SK-N-SH (cell line): ENCODE measurements around the gene GADL1. TPM values are rescaled to one million over a fixed set of nuclear protein-coding genes. Genes with fewer than 3 reads are reported as not detected.

Experiments used
- CTCF ChIA-PET: fragments of 300-600, 350-600 bp; formaldehyde crosslinking; extraction: SDS; loops from one replicate; lab custom pipeline; 2021; lab: Yijun Ruan, JAX
- POLR2A ChIA-PET: fragments of 350-600 bp; sonication (Branson Sonifier 250); formaldehyde crosslinking; extraction: SDS; loops from one replicate; lab custom pipeline; 2020; ENCODE audit warnings: antibody characterized with exemption, inconsistent platforms; lab: Yijun Ruan, JAX
- DNase-seq: peaks from one replicate; pipeline ENCODE4 v3.0.0; 2012
- H2AFZ ChIP-seq: fragments of 200-600 bp; sonication (generic); 2 replicates; pipeline ENCODE4 v1.8.1; 2016; ENCODE audit warnings: antibody characterized with exemption, mild to moderate bottlenecking, low read depth
- H3F3A ChIP-seq: fragments of 200-600 bp; sonication (generic); replicated peaks from 2 replicates; pipeline ENCODE3; 2016; ENCODE audit warnings: antibody characterized with exemption, mild to moderate bottlenecking; ENCODE audit not compliant: insufficient read depth
- H3K27ac ChIP-seq, 2 experiments: fragments of 200-500 bp in 1 of 2; fragments of 200-600 bp in 1 of 2; sonication (Bioruptor generic) in 1 of 2; sonication (generic), shearing (Covaris generic) in 1 of 2; 2 replicates each; pipeline versions ENCODE4 v1.5.1 to v1.6.1; 2014 to 2016; ENCODE audit warnings: low read depth in 2 of 2, inconsistent platforms in 1 of 2, low read length in 1 of 2, mild to moderate bottlenecking in 1 of 2, mixed read lengths in 1 of 2
- H3K27me3 ChIP-seq: fragments of 200-600 bp; sonication (generic), shearing (Covaris generic); 2 replicates; pipeline ENCODE4 v1.6.1; 2016; ENCODE audit warnings: mixed run types; ENCODE audit not compliant: insufficient read depth
- H3K36me3 ChIP-seq, 2 experiments: fragments of 200-500 bp in 1 of 2; fragments of 200-600 bp in 1 of 2; sonication (Bioruptor generic) in 1 of 2; sonication (generic) in 1 of 2; replicated peaks in 1 of 2; 2 replicates each; pipeline versions ENCODE3 to v1.5.1; 2014 to 2016; ENCODE audit warnings: low read length in 1 of 2, mild to moderate bottlenecking in 1 of 2; ENCODE audit not compliant: insufficient read depth in 2 of 2, control insufficient read depth in 1 of 2
- H3K4me1 ChIP-seq, 2 experiments: fragments of 200-500 bp in 1 of 2; fragments of 200-600 bp in 1 of 2; sonication (Bioruptor generic) in 1 of 2; sonication (generic), shearing (Covaris generic) in 1 of 2; 2 replicates each; pipeline versions ENCODE4 v1.5.1 to v1.6.1; 2014 to 2016; ENCODE audit warnings: low read depth in 1 of 2, low read length in 1 of 2, mixed run types in 1 of 2; ENCODE audit not compliant: insufficient read depth in 2 of 2, control insufficient read depth in 1 of 2
- H3K4me2 ChIP-seq: fragments of 200-600 bp; sonication (generic), shearing (Covaris generic); 2 replicates; pipeline ENCODE4 v1.6.1; 2017; ENCODE audit warnings: mixed run types
- H3K4me3 ChIP-seq, 2 experiments: fragments of 200-500 bp in 1 of 2; fragments of 200-600 bp in 1 of 2; sonication (Bioruptor generic) in 1 of 2; sonication (generic), shearing (Covaris generic) in 1 of 2; 2 replicates each; pipeline versions ENCODE4 v1.5.1 to v1.8.1; 2014 to 2016; ENCODE audit warnings: low read depth in 2 of 2, inconsistent platforms in 1 of 2, low read length in 1 of 2, mild to moderate bottlenecking in 1 of 2, mixed read lengths in 1 of 2, moderate library complexity in 1 of 2
- H3K79me2 ChIP-seq: fragments of 200-600 bp; sonication (generic); 2 replicates; pipeline ENCODE4 v1.8.1; 2017; ENCODE audit warnings: mild to moderate bottlenecking; ENCODE audit not compliant: insufficient read depth
- H3K9ac ChIP-seq: fragments of 200-600 bp; sonication (generic); 2 replicates; pipeline ENCODE4 v1.6.1; 2017; ENCODE audit warnings: mixed run types
- H3K9me2 ChIP-seq: fragments of 200-600 bp; sonication (generic); 2 replicates; pipeline ENCODE4 v1.6.1; 2017; ENCODE audit warnings: mixed run types
- H3K9me3 ChIP-seq: fragments of 200-600 bp; sonication (generic); 2 replicates; pipeline ENCODE4 v1.6.1; 2017; ENCODE audit warnings: mixed run types, mild to moderate bottlenecking, moderate library complexity
- H4K20me1 ChIP-seq: fragments of 200-600 bp; sonication (generic); 2 replicates; pipeline ENCODE4 v1.6.1; 2017; ENCODE audit warnings: mild to moderate bottlenecking, mixed run types; ENCODE audit not compliant: insufficient read depth
- EZH2phosphoT487 ChIP-seq: fragments of 200-600 bp; sonication (generic); IDR thresholded peaks from 2 replicates; pipeline ENCODE4 v1.6.1; 2017; ENCODE audit warnings: low read depth, mixed run types, mild to moderate bottlenecking, antibody characterized with exemption, moderate library complexity, borderline replicate concordance
- FOXJ3 ChIP-seq: sonication (generic); formaldehyde crosslinking; IDR thresholded peaks from 2 replicates; pipeline ENCODE4 v1.5.1; 2020; ENCODE audit warnings: mild to moderate bottlenecking, missing genetic modification reagents
- GATA2 ChIP-seq: sonication (generic); formaldehyde crosslinking; IDR thresholded peaks from 2 replicates; pipeline ENCODE4 v1.5.0; 2020; ENCODE audit warnings: mild to moderate bottlenecking, missing genetic modification reagents
- IRF3 ChIP-seq: fragments of 150-350 bp; IDR thresholded peaks from 2 replicates; pipeline ENCODE4 v1.6.1; 2016; ENCODE audit warnings: mild to moderate bottlenecking, low read depth, low read length
- MEF2A ChIP-seq: IDR thresholded peaks from 2 replicates; pipeline ENCODE4 v1.4.0; 2012; ENCODE audit warnings: low read depth, borderline replicate concordance
- RAD21 ChIP-seq: IDR thresholded peaks from 2 replicates; pipeline ENCODE4 v1.6.1; 2012; ENCODE audit warnings: mild to moderate bottlenecking, low read length
- RCOR1 ChIP-seq: fragments of 150-350 bp; IDR thresholded peaks from 2 replicates; pipeline ENCODE4 v1.6.1; 2017; ENCODE audit warnings: antibody characterized with exemption, low read length
- RFX5 ChIP-seq: IDR thresholded peaks from 2 replicates; pipeline ENCODE4 v1.6.1; 2012; ENCODE audit warnings: mild to moderate bottlenecking, improper control_type of control experiment, low read length
- YY1 ChIP-seq: IDR thresholded peaks from 2 replicates; pipeline ENCODE4 v1.4.0; 2012; ENCODE audit warnings: low read depth, mild to moderate bottlenecking
- ZBTB33 ChIP-seq: IDR thresholded peaks from 2 replicates; pipeline ENCODE4 v1.4.0; 2012; ENCODE audit warnings: low read depth, borderline replicate concordance
- WGBS: methylation state at CpG from one replicate; pipeline ENCODE4 v1.1.6; 2017; ENCODE audit warnings: low lambda C conversion rate; 5-methylcytosine and 5-hydroxymethylcytosine counted together
- polyA plus RNA-seq, 3 experiments: library from polyadenylated mRNA; depleted of rRNA; stranded (reverse); fragments of >200 nt; gene quantifications; 2 replicates each; pipeline ENCODE4 v1.2.3, GENCODE V29; 2012
- TF ChIP-seq, protein P1 (sequence below): IDR thresholded peaks from 2 replicates; pipeline ENCODE4 v1.6.1; 2012; ENCODE audit warnings: mild to moderate bottlenecking, low read depth, low read length, moderate library complexity

Gene GADL1
- polyA plus RNA-seq, 1 of the 3 experiments (the other 2 are of a cell fraction), result not detected

DNA sequence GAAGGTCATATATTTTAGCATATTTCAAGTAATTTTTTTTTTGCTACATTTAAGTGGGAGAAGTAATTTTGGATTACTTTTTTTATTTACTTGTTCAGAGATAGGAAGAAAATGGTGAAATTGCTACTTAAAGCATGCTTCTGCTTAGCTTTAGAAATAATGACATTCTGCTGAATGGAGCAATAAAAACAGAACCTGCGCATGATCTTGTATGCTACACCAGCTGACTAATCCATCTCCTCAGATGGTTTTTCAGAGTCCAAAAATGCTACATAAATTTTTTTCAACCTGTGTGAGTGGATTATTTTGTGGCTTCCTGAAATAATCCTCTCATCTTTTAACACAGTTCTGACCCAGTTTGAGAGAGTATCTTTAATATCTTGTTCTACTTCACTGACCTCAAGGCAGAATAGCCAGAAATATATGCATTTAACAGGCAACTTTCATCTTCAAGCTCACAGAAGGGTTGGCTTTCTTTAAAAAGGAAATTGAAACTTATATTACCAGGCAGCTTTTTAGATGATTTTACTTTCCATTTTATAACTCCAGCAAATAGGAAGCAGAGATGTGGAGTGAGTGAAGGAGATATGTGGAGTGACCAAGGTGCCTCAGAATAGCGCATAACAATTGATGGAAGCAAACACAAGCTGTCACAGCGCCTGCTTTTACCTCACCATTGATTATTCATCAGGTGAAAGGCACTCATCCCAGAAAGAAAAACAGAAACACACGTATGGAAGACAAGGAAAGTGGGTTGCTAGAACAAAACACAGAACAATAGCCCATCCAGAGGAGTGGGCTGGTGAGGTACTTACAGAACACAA lies 151.5 kb downstream of the GADL1 start:
- Histone ChIP-seq H3K4me2 (no peak overlapping the region), H3K79me2 (no peaks in the 10 kb centered on the region), H3K4me1 (peaks cover 0 to 12% of the 10 kb centered on the region in 2 experiments; a peak in 1 of 4 replicates), H3F3A (no peaks in the 10 kb centered on the region), H3K4me3 (no peak overlapping the region), H4K20me1 (no peaks in the 10 kb centered on the region), H3K9me3 (no peaks in the 10 kb centered on the region), H3K9ac (no peak overlapping the region), H3K27ac (no peak overlapping the region), H3K9me2 (no peaks in the 10 kb centered on the region), H2AFZ (no peak overlapping the region), H3K36me3 (no peaks in the 10 kb centered on the region), H3K27me3 (no peaks in the 10 kb centered on the region)
- WGBS, result 92% methylated on average over 4 of the region's 4 CpGs
- no peak for DNase-seq
- CTCF ChIA-PET, result interaction anchor here (1.0 to 1.5 kb wide), 4 partner anchors 8 to 700 kb away, joined by 3 to 6 read pairs (median 4); no protein-coding TSS in a partner anchor
- TF ChIP-seq FOXJ3 (CRISPR knock-in tag), result no peak
- no peak for TF ChIP-seq YY1
- TF ChIP-seq GATA2 (CRISPR knock-in tag), result no peak
- no peak for TF ChIP-seq RFX5
- no peak for TF ChIP-seq MEF2A
- TF ChIP-seq RAD21, result no peak
- no peak for TF ChIP-seq IRF3
- TF ChIP-seq, protein P1, sequence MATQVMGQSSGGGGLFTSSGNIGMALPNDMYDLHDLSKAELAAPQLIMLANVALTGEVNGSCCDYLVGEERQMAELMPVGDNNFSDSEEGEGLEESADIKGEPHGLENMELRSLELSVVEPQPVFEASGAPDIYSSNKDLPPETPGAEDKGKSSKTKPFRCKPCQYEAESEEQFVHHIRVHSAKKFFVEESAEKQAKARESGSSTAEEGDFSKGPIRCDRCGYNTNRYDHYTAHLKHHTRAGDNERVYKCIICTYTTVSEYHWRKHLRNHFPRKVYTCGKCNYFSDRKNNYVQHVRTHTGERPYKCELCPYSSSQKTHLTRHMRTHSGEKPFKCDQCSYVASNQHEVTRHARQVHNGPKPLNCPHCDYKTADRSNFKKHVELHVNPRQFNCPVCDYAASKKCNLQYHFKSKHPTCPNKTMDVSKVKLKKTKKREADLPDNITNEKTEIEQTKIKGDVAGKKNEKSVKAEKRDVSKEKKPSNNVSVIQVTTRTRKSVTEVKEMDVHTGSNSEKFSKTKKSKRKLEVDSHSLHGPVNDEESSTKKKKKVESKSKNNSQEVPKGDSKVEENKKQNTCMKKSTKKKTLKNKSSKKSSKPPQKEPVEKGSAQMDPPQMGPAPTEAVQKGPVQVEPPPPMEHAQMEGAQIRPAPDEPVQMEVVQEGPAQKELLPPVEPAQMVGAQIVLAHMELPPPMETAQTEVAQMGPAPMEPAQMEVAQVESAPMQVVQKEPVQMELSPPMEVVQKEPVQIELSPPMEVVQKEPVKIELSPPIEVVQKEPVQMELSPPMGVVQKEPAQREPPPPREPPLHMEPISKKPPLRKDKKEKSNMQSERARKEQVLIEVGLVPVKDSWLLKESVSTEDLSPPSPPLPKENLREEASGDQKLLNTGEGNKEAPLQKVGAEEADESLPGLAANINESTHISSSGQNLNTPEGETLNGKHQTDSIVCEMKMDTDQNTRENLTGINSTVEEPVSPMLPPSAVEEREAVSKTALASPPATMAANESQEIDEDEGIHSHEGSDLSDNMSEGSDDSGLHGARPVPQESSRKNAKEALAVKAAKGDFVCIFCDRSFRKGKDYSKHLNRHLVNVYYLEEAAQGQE, result no peak
- no peak for TF ChIP-seq ZBTB33
- no peak for TF ChIP-seq RCOR1
- TF ChIP-seq EZH2phosphoT487, result no peak
- POLR2A ChIA-PET, result no interaction called here
